AG04450 (cell line): ENCODE measurements around the gene SFR1. TPM values are rescaled to one million over a fixed set of nuclear protein-coding genes. Genes with fewer than 3 reads are reported as not detected.

Experiments used
- CTCF ChIA-PET: fragments of 300-600, 350-600 bp; formaldehyde crosslinking; extraction: SDS; loops from one replicate; lab custom pipeline; 2022; ENCODE audit warnings: antibody characterized with exemption, inconsistent platforms; lab: Charles Lee
- POLR2A ChIA-PET: fragments of 350-600 bp; formaldehyde crosslinking; extraction: SDS; loops from one replicate; lab custom pipeline; 2021; ENCODE audit warnings: antibody characterized with exemption, inconsistent platforms; lab: Yijun Ruan, JAX
- DNase-seq: peaks from one replicate; pipeline ENCODE4 v3.0.0-alpha.2; 2011; ENCODE audit warnings: low read depth, low spot score
- H3K27ac ChIP-seq: one replicate; pipeline ENCODE4 v1.5.1; 2012; ENCODE audit warnings: low read depth, low read length, control low read depth
- H3K27me3 ChIP-seq: one replicate; pipeline ENCODE4 v1.6.0; 2012; ENCODE audit warnings: low read length; ENCODE audit not compliant: control insufficient read depth, insufficient read depth
- H3K4me3 ChIP-seq: 2 replicates; pipeline ENCODE4 v1.5.1; 2011; ENCODE audit warnings: mild to moderate bottlenecking, low read depth, low read length, control low read depth
- H3K9me3 ChIP-seq: 2 replicates; pipeline ENCODE4 v1.5.1; 2012; ENCODE audit warnings: low read length; ENCODE audit not compliant: control insufficient read depth, insufficient read depth
- polyA plus RNA-seq: library from polyadenylated mRNA; depleted of rRNA; stranded (reverse); fragments of >200 nt; gene quantifications from 2 replicates; pipeline ENCODE4 v1.2.3, GENCODE V29; 2011
- TF ChIP-seq, protein P1 (sequence below): IDR thresholded peaks from 2 replicates; pipeline ENCODE4 v1.5.1; 2011; ENCODE audit warnings: low read depth, low read length, control low read depth, inconsistent platforms

The SFR1 gene
- polyA plus RNA-seq, 1 experiment: 3.9 TPM

DNA sequence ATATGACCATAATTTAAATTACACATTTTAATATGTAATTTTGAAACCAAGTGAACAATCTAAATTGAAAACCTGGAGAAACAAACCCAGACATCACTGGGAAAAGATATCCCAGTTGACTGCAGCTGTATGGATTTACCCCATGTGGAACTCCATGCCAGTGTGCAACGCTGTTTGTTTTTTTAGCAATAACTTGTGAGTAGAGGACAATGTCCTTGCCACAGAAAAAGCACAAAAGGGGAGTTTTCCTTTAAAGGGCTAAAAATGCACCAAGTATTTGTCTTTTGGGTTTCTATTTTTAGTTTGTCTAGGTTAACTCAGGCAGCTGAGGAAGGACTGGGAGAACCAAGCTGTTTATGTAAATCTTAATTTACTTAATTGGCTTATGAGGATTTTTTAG lies 21.2 kb upstream of the SFR1 start:
- POLR2A ChIA-PET: no interaction called here
- no peak for DNase-seq
- Histone ChIP-seq H3K4me3 (no peak overlapping the region), H3K27me3 (no peaks in the 10 kb centered on the region), H3K9me3 (peaks cover 2% of the 10 kb centered on the region; the same call in 1 of the 2 replicates), H3K27ac (no peak overlapping the region)
- CTCF ChIA-PET: interaction anchor here (2.1 kb wide), 1 partner anchor 21 kb away, joined by 18 read pairs; the partner anchor contains the start of gene SFR1
- TF ChIP-seq, protein P1, sequence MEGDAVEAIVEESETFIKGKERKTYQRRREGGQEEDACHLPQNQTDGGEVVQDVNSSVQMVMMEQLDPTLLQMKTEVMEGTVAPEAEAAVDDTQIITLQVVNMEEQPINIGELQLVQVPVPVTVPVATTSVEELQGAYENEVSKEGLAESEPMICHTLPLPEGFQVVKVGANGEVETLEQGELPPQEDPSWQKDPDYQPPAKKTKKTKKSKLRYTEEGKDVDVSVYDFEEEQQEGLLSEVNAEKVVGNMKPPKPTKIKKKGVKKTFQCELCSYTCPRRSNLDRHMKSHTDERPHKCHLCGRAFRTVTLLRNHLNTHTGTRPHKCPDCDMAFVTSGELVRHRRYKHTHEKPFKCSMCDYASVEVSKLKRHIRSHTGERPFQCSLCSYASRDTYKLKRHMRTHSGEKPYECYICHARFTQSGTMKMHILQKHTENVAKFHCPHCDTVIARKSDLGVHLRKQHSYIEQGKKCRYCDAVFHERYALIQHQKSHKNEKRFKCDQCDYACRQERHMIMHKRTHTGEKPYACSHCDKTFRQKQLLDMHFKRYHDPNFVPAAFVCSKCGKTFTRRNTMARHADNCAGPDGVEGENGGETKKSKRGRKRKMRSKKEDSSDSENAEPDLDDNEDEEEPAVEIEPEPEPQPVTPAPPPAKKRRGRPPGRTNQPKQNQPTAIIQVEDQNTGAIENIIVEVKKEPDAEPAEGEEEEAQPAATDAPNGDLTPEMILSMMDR: no peak

DNA sequence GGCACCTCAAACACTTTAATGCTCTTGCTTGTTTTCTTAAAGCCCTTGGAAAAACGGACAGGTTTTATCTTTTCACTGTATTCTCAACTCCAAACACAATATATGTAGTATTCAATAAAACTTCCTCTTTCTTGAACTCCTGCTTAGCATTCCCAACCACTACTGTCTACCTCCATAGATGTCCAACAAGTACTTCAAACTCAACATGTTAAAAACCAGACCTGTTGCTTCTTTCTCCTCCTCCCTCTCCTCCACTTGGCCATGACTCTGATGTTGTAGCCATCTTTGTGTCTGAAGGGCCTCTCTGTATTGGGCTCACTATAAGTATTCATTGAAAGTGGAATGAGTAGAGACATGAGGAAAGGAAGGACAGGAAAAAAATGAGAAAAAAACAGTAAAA lies 20.1 kb upstream of the SFR1 start:
- no peak for DNase-seq
- H3K4me3 ChIP-seq: no peak overlapping the region
- H3K27ac ChIP-seq: no peak overlapping the region
- peaks cover under 1% of the 10 kb centered on the region; the same call in 1 of the 2 replicates for H3K9me3 ChIP-seq
- POLR2A ChIA-PET: no interaction called here
- TF ChIP-seq, protein P1: no peak
- CTCF ChIA-PET: interaction anchor here (3.9 kb wide), 1 partner anchor 19 kb away, joined by 26 read pairs; the partner anchor contains the start of gene SFR1
- no peaks in the 10 kb centered on the region for H3K27me3 ChIP-seq

DNA sequence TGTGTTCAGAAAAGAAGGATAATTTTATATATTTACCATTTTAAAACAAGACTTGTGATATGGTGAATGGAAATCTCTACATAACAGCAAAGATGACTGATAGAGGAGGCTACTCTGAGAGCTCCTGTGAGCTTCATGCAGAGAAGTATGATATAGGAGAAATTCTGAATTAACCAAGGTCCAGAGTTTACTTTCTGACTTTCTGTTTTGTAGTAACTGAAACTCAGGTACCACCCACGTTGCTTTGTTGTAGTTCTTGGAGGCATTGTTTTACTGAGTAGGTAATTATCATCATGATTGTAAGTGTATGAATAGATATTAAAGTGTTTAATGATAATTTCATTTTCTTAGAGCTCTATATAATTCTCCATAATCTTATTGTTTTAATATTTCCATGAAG lies 18.0 kb upstream of the SFR1 start:
- TF ChIP-seq, protein P1: no peak
- H3K27me3 ChIP-seq: no peaks in the 10 kb centered on the region
- H3K9me3 ChIP-seq: no peaks in the 10 kb centered on the region
- ChIA-PET POLR2A (no interaction called here), CTCF (interaction anchor here (3.9 kb wide), 1 partner anchor 17 kb away, joined by 26 read pairs; the partner anchor contains the start of gene SFR1)
- H3K4me3 ChIP-seq: no peak overlapping the region
- H3K27ac ChIP-seq: no peak overlapping the region
- DNase-seq: no peak

DNA sequence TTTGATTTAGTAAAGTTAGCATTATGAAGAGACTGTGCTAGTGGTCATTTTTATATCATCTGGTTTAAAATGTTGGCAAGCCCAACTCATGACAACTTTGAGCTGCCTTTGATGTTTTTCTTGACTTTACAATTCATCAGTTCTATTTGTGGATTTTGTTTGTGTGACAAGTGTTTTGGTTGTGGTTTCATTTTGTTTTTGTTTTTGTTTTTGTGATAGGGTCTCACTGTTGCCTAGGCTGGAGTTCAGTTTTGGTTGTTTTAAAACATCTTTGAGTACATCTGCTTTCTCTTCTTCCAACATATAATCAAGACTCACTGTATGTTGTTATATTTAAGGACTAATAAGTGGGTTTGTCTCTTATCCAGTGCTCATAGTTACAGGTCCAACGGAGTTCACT lies 17.6 kb upstream of the SFR1 start:
- no peak overlapping the region for H3K27ac ChIP-seq
- POLR2A ChIA-PET: no interaction called here
- H3K9me3 ChIP-seq: no peaks in the 10 kb centered on the region
- no peak for DNase-seq
- CTCF ChIA-PET: interaction anchor here (3.9 kb wide), 1 partner anchor 17 kb away, joined by 26 read pairs; the partner anchor contains the start of gene SFR1
- TF ChIP-seq, protein P1: no peak
- no peaks in the 10 kb centered on the region for H3K27me3 ChIP-seq
- no peak overlapping the region for H3K4me3 ChIP-seq

DNA sequence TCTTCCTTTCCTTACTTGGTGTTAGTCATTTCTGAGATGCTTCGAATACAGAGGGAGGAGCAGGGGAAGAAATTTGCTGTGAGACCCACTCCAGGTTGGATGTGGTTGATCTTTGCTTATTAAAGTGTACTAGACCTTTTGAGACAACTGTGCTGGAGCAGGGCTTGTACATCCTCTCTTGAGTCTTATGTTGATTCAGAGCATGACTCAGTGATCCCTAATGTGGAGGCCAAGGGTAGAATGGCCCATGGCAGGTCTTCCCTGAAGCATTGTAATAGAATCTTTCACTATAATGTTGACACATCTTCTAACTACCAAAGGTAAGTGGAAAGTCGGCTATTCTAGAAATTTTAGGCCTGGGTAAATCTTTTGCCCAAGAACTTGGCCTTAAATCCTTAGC lies 17.0 kb upstream of the SFR1 start:
- H3K9me3 ChIP-seq: no peaks in the 10 kb centered on the region
- H3K4me3 ChIP-seq: no peak overlapping the region
- CTCF ChIA-PET: interaction anchor here (3.9 kb wide), 1 partner anchor 16 kb away, joined by 26 read pairs; the partner anchor contains the start of gene SFR1
- TF ChIP-seq, protein P1: no peak
- POLR2A ChIA-PET: no interaction called here
- H3K27ac ChIP-seq: no peak overlapping the region
- DNase-seq: no peak
- H3K27me3 ChIP-seq: no peaks in the 10 kb centered on the region
